HT1080 (cell line): Measurements from ENCODE around the gene NHEJ1. TPM values are rescaled to one million over a fixed set of nuclear protein-coding genes. Genes with fewer than 3 reads are reported as not detected.

Experiments used
- DNase-seq: peaks from one replicate; pipeline ENCODE4 v3.0.0-alpha.2; 2015; ENCODE audit warnings: low read depth
- total RNA-seq: library from RNA; depleted of rRNA; stranded (reverse); fragments of >200 nt; shearing (Covaris generic); gene quantifications from 2 replicates; pipeline ENCODE4 v1.2.3, GENCODE V29; 2014

Gene NHEJ1
- total RNA-seq, 1 experiment from 2014 or later, result 22.6 TPM

DNA sequence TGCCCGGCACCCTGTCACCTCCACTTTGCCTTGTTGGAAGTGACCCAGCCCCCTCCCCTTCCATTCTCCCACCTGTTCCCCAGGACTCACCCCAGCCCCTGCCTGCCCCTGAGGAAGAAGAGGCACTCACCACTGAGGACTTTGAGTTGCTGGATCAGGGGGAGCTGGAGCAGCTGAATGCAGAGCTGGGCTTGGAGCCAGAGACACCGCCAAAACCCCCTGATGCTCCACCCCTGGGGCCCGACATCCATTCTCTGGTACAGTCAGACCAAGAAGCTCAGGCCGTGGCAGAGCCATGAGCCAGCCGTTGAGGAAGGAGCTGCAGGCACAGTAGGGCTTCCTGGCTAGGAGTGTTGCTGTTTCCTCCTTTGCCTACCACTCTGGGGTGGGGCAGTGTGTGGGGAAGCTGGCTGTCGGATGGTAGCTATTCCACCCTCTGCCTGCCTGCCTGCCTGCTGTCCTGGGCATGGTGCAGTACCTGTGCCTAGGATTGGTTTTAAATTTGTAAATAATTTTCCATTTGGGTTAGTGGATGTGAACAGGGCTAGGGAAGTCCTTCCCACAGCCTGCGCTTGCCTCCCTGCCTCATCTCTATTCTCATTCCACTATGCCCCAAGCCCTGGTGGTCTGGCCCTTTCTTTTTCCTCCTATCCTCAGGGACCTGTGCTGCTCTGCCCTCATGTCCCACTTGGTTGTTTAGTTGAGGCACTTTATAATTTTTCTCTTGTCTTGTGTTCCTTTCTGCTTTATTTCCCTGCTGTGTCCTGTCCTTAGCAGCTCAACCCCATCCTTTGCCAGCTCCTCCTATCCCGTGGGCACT, 21.9 kb upstream of the NHEJ1 start:
- DNase-seq, result no peak

- DNase-seq, result no peak
These were observed 20.9 kb upstream of the NHEJ1 start for GRCh38 chr2:219181531-219181930.

DNA sequence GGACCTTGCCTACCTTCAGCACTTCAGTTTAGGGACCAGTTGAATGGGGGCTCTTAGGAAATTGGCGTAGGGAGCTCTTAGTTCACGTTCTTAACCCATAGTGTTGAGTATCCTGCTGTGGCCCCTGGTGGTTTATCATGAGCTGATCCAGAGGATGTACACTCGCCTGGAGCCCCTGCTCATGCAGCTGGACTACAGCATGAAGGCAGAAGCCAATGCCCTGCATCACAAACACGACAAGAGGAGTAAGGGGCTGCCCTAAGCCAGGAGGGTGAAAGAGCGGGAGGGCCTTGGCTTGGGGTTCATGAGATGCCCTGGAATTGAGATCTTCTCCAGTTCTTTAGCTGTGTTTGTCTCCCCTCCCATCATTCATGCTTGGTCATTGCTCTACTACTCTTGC, 20.3 kb upstream of the NHEJ1 start:
- no peak for DNase-seq

- no peak for DNase-seq
These were observed 19.2 kb upstream of the NHEJ1 start for GRCh38 chr2:219179601-219180465.

DNA sequence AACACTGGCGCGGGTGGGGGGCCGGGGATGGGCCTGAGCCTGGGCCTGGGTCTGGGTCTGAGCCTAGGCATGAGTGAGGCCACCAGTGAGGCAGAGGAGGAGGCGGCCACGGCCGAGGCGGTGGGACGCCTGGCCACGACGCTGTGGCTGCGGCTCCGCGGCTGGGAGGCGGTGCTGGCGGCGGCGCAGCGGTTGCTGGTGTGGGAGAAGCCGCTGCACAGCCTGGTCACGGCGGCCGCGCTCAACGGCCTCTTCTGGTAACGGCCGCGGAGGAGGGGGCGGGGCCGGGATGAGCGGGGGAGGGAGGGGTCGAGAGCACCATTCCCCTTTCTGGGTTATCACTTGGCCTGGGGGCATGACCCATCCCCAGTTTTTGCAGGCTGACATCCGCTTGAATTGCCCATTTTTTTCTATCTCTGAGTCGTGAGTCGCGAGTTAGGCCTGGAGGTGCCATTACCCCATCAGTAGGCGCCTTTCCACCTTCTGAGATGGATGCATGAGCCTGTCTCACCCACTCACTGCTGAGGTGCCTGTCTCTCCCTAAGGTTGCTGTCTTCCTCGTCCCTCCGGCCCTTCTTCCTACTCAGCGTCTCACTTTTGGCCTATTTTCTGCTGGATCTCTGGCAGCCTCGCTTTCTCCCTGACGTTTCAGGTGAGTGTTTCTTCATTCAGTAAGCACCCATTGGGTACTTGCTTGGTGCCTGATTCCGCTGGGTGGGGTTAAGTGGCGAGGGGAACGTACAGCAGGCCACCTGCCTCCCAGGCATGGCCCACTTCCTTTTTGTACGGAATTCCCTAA, 18.0 kb upstream of the NHEJ1 start:
- peak; percentile 8 for DNase-seq

- peak; percentile 89 for DNase-seq
These were observed 17.1 kb upstream of the NHEJ1 start, which contains the start of gene RETREG2 for GRCh38 chr2:219177552-219178376. RETREG2 (plus strand) TSS chr2:219178275; CDS start chr2:219178353, 78 bp downstream.

- DNase-seq, result peak; percentile 87
These were observed 16.4 kb upstream of the NHEJ1 start, which contains the start of gene CNPPD1 for GRCh38 chr2:219176818-219177551. CNPPD1 (minus strand) TSS chr2:219176925; CDS start chr2:219176828, 97 bp downstream.

GRCh38 chr2:219175928-219176817, 15.6 kb upstream of the NHEJ1 start:
- DNase-seq, result peak; percentile 42

DNA sequence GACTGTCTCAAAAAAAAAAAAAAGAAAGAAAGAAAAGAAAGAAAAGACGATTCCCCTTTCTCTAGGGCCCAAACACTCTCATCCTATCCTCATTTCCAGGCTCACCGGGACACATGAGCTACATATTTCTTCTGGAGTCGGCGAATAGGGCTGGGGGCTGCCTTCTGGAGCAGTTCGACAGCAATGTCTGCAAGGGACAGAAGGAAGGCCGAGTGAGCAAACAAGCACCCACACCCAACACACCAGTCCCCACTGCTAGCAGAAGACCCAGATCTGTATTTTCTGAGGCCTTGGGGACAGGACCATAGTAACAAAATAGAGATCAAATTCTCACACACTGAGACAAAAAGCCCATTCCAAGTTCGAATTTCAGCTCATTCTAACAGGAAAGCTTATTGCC, 14.9 kb upstream of the NHEJ1 start:
- no peak for DNase-seq

GRCh38 chr2:219174801-219175200, 14.2 kb upstream of the NHEJ1 start:
- no peak for DNase-seq

DNA sequence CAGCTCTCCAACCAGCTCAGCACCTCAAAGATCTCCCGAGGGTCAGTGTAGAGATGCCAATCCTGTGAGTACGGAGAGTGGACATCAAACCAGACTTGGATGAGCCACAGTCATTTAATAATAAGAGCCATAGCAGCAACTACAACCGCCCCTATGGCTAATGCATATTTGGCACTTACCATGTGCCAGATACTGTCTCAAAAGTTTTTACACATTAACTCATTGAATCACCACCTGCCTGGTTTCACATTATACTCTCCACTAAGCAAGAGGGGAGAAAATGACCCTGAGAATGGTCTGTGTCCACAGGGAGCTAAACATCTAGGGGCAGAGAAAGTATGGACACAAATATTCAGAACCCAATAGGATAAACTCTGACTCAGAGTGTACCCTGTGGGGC, 13.5 kb upstream of the NHEJ1 start:
- DNase-seq, result no peak

- no peak for DNase-seq
These were observed 12.6 kb upstream of the NHEJ1 start for GRCh38 chr2:219173176-219173575.

GRCh38 chr2:219172231-219173154, 11.9 kb upstream of the NHEJ1 start:
- no peak for DNase-seq

DNA sequence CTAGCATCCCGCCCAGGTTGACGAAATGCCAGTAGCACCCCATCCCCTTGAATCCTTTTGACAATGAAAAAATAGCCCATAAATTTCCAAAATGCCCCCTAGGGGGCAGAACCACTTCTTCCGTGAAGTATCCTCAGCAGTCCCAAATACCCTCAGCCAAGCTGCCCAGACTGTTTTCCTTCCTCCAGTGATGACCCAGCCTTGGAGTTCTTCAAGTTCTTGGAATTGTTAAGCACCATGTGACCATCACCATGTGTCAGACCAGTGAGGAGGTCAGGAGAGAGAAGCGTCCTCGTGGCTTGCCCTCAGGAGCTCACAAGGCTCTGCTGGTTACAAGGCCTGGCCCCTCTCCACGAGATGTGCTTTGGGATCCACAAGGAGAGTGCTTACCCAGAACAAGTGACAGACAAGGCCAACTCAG, 10.6 kb upstream of the NHEJ1 start:
- peak; percentile 58 for DNase-seq

GRCh38 chr2:219169930-219170654, 9.5 kb upstream of the NHEJ1 start, which contains the start of gene SLC23A3:
SLC23A3 (minus strand) TSS chr2:219170029; CDS start chr2:219169984, 45 bp downstream.
- no peak for DNase-seq

GRCh38 chr2:219168932-219169331, 8.3 kb upstream of the NHEJ1 start:
- no peak for DNase-seq

DNA sequence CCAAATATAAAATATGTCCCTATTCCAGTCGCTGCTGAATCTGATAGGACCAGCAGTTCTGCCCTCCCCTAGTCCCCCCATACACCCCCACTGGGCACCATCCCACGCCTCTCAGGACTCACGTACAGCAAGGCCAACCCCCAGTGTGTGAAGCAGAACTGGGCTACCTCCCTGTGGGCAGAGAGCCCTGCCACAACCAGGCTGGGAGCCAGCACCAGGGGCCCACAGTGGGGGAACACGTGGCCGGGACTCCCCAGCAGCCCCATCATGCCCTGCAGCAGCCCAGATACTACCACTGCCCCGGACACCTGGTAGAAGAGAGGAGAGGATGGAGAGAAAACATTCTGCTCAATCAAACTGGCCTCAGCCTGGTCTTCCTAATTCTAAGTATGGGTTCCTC, 7.9 kb upstream of the NHEJ1 start:
- no peak for DNase-seq
